Brain microvascular endothelial cell (primary cell): Measurements from ENCODE around the gene TMEM213.

ENCODE experiments used
- DNase-seq: peaks from one replicate; pipeline ENCODE4 v3.0.0-alpha.2; 2020
- H3K27ac ChIP-seq: fragments of 250-450 bp; sonication (Bioruptor Pico); 2 replicates; pipeline ENCODE4 v1.5.1; 2020; ENCODE audit warnings: mild to moderate bottlenecking, moderate library complexity
- H3K27me3 ChIP-seq: fragments of 250-450 bp; sonication (Bioruptor Pico); replicated peaks from 2 replicates; pipeline ENCODE4 v1.5.1; 2020; ENCODE audit warnings: mild to moderate bottlenecking
- H3K36me3 ChIP-seq: fragments of 250-450 bp; sonication (Bioruptor Pico); replicated peaks from 2 replicates; pipeline ENCODE4 v1.5.1; 2020; ENCODE audit warnings: mild to moderate bottlenecking
- H3K4me3 ChIP-seq: 2 replicates; pipeline ENCODE4 v1.5.1; 2011; ENCODE audit warnings: low read depth, mild to moderate bottlenecking, control low read depth, low read length, moderate library complexity
- CTCF ChIP-seq: IDR thresholded peaks from 2 replicates; pipeline ENCODE4 v1.5.1; 2011; ENCODE audit warnings: low read depth, mild to moderate bottlenecking, moderate library complexity, low read length, control low read depth, inconsistent platforms; ENCODE audit errors: missing control alignments
- in situ Hi-C: cut with HindIII; loops from 2 replicates; pipeline ENCODE4 v1.10.0; 2017; ENCODE audit warnings: low sequenced_read_pairs, low pct_ligation_motif_present

TMEM213 gene

GRCh38 chr7:138813945-138814344 is 16.2 kb downstream of the TMEM213 start:
- in situ Hi-C loops: no loop called here
- no peak overlapping the region for H3K27ac ChIP-seq
- no peak for DNase-seq
- H3K27me3 ChIP-seq: no peaks in the 10 kb centered on the region
- TF ChIP-seq CTCF: no peak
- H3K36me3 ChIP-seq: no peaks in the 10 kb centered on the region
- no peak overlapping the region for H3K4me3 ChIP-seq

- no peak for DNase-seq
- H3K27ac ChIP-seq: no peak overlapping the region
- no peak overlapping the region for H3K4me3 ChIP-seq
- TF ChIP-seq CTCF: no peak
- no peaks in the 10 kb centered on the region for H3K27me3 ChIP-seq
- in situ Hi-C loops: no loop called here
- H3K36me3 ChIP-seq: no peaks in the 10 kb centered on the region
Measured at GRCh38 chr7:138814816-138815332, 17.1 kb downstream of the TMEM213 start.

GRCh38 chr7:138816650-138817049 is 18.9 kb downstream of the TMEM213 start:
- no peaks in the 10 kb centered on the region for H3K36me3 ChIP-seq
- no peak overlapping the region for H3K27ac ChIP-seq
- no peak overlapping the region for H3K4me3 ChIP-seq
- in situ Hi-C loops: no loop called here
- no peak for TF ChIP-seq CTCF
- DNase-seq: no peak
- no peaks in the 10 kb centered on the region for H3K27me3 ChIP-seq

- no peak for TF ChIP-seq CTCF
- H3K4me3 ChIP-seq: no peak overlapping the region
- H3K36me3 ChIP-seq: no peaks in the 10 kb centered on the region
- in situ Hi-C loops: no loop called here
- no peaks in the 10 kb centered on the region for H3K27me3 ChIP-seq
- DNase-seq: no peak
- H3K27ac ChIP-seq: no peak overlapping the region
Measured at GRCh38 chr7:138819625-138820024, 21.8 kb downstream of the TMEM213 start.

- no peak for DNase-seq
- TF ChIP-seq CTCF: no peak
- Histone ChIP-seq H3K27ac (no peak overlapping the region), H3K4me3 (no peak overlapping the region), H3K27me3 (no peaks in the 10 kb centered on the region), H3K36me3 (no peaks in the 10 kb centered on the region)
- in situ Hi-C loops: no loop called here
Measured at GRCh38 chr7:138821912-138822311, 24.1 kb downstream of the TMEM213 start.

- in situ Hi-C loops: no loop called here
- TF ChIP-seq CTCF: no peak
- no peak for DNase-seq
Measured at GRCh38 chr7:138822867-138823535, 25.2 kb downstream of the TMEM213 start.

More at GRCh38 chr7:138822867-138823535, 25.2 kb downstream of the TMEM213 start:
- Histone ChIP-seq H3K36me3 (no peaks in the 10 kb centered on the region), H3K27me3 (no peaks in the 10 kb centered on the region), H3K27ac (no peak overlapping the region), H3K4me3 (no peak overlapping the region)
